Left lung (tissue), 10 donors: ENCODE data around the gene ZFR2. TPM values are rescaled to one million over a fixed set of nuclear protein-coding genes. Genes with fewer than 3 reads are reported as not detected.

Experiments used
- ATAC-seq: fragments of 200-7000 bp; cut with Tn5 transposase; one replicate; pipeline ENCODE4 v1.9.1; 2020; ENCODE audit warnings: moderate library complexity
- DNase-seq, 4 donors: peaks; one replicate each; pipeline ENCODE4 v3.0.0-alpha.2; 2013 to 2020
- H3K27ac ChIP-seq, 2 donors: fragments of 200-600 bp; sonication (generic) in 1 of 2; one replicate each; pipeline versions ENCODE4 v1.5.0 to v1.8.0; 2020 to 2021
- H3K27me3 ChIP-seq, 2 donors: fragments of 200-600 bp; sonication (generic) in 1 of 2; one replicate each; pipeline versions ENCODE4 v1.5.0 to v1.8.0; 2020 to 2021
- H3K36me3 ChIP-seq, 2 donors: fragments of 200-600 bp; sonication (generic) in 1 of 2; one replicate each; pipeline versions ENCODE4 v1.5.0 to v1.8.0; 2020 to 2021
- H3K4me1 ChIP-seq, 2 donors: fragments of 200-600 bp; one replicate each; pipeline ENCODE4 v1.8.0; 2021
- H3K4me3 ChIP-seq, 2 donors: fragments of 200-600 bp; sonication (generic) in 1 of 2; one replicate each; pipeline versions ENCODE4 v1.5.0 to v1.8.0; 2020 to 2021; ENCODE audit warnings: mild to moderate bottlenecking in 1 of 2
- H3K9me3 ChIP-seq, 2 donors: fragments of 200-600 bp; sonication (generic) in 1 of 2; one replicate each; pipeline versions ENCODE4 v1.5.0 to v1.8.0; 2020 to 2021
- CTCF ChIP-seq, 2 donors: fragments of 200-600 bp; sonication (generic) in 1 of 2; IDR thresholded peaks; one replicate each; pipeline versions ENCODE4 v1.5.0 to v1.8.0; 2021; ENCODE audit warnings: antibody characterized with exemption in 2 of 2
- intact Hi-C, 2 donors: fragments of 100-400 bp; cut with DNase I; formaldehyde crosslinking; loops; one replicate each; pipeline versions ENCODE4 v1.11.2 to v1.14.2; 2022
- polyA plus RNA-seq, 6 donors: library from polyadenylated mRNA; unstranded; fragments of 120-200 nt; gene quantifications; one replicate each; pipeline ENCODE4 v1.2.1, GENCODE V29; 2013; ENCODE audit not compliant: insufficient read length in 6 of 6
- total RNA-seq, 2 donors: library from RNA; stranded (reverse); fragmentation: NEBNext Ultra II Directional; extraction: Animal tissue kit (Norgen Biotek cat#: 25700); gene quantifications; one replicate each; pipeline ENCODE4 v1.2.1, GENCODE V29; 2021
- donor health status: DM: no; HTN: yes; CAD: no.
- donor health status: DM: no; HTN: no; CAD: no.

Gene ZFR2
- total and polyA plus RNA-seq, 8 donors = 0.18 to 0.99 (median 0.51) TPM

GRCh38 chr19:3785938-3786824 lies 82.7 kb downstream of the ZFR2 start, which contains the start of gene MATK:
MATK (minus strand) TSS chr19:3786381; CDS start chr19:3785135, 1,246 bp downstream.
- peaks cover 12 to 55% of the 10 kb centered on the region in 2 donors for H3K27me3 ChIP-seq
- no peak for TF ChIP-seq CTCF (IDR thresholded peaks at IDR 0.05)
- H3K4me3 ChIP-seq = peak within 1 kb of the TSS; percentile 27 to 43
- H3K9me3 ChIP-seq = peaks cover 0 to 16% of the 10 kb centered on the region in 2 donors
- peak in 1 of 4 donors; percentile 60 for DNase-seq
- ATAC-seq = peak; percentile 7
- H3K4me1 ChIP-seq = peaks cover 0 to 21% of the 10 kb centered on the region in 2 donors
- H3K27ac ChIP-seq = no peak within 1 kb of the TSS
- no peaks in the 10 kb centered on the region for H3K36me3 ChIP-seq
- intact Hi-C loops = no loop called here

DNA sequence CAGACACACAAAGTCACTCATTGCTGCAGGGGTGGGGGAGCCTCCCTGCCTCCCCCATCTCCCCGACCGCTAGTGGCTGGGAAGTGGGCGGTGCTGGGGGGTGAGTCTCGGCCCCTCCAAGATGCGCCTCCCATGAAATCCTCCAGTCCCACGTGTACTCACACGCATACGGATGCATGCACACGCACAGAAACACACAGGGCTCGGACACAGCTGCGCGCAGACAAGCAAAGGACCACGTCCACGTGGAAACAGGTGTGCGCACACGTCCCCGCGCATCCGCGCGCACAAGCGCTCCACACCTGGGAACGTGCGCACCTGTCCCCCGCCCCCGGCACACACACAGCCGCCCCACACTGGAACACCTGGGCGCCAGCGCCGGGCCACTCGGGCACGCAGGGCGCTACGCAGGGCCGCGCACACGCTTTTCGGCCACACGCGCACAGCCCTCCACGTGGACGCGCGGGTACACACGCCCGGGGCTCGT lies 83.3 kb downstream of the ZFR2 start:
- peak; percentile 7 for ATAC-seq
- Histone ChIP-seq H3K9me3 (peaks cover 0 to 22% of the 10 kb centered on the region in 2 donors), H3K4me1 (peaks cover 0 to 21% of the 10 kb centered on the region in 2 donors), H3K27ac (no peak overlapping the region), H3K27me3 (peaks cover 12 to 55% of the 10 kb centered on the region in 2 donors), H3K4me3 (peak overlapping the region; percentile 27 to 43), H3K36me3 (no peaks in the 10 kb centered on the region)
- DNase-seq = peak in 1 of 4 donors; percentile 73
- TF ChIP-seq CTCF (IDR thresholded peaks at IDR 0.05) = no peak
- intact Hi-C loops = no loop called here

- ATAC-seq (peak; percentile 50), DNase-seq (peak in 1 of 4 donors; percentile 77)
- Histone ChIP-seq H3K9me3 (peaks cover 0 to 22% of the 10 kb centered on the region in 2 donors), H3K36me3 (no peaks in the 10 kb centered on the region), H3K4me3 (peak overlapping the region; percentile 27 to 43), H3K27ac (no peak overlapping the region), H3K27me3 (peaks cover 12 to 49% of the 10 kb centered on the region in 2 donors), H3K4me1 (peaks cover 0 to 21% of the 10 kb centered on the region in 2 donors)
- TF ChIP-seq CTCF (IDR thresholded peaks at IDR 0.05) = no peak
- intact Hi-C loops = no loop called here
Observed at GRCh38 chr19:3784607-3785450, 84.0 kb downstream of the ZFR2 start.

DNA sequence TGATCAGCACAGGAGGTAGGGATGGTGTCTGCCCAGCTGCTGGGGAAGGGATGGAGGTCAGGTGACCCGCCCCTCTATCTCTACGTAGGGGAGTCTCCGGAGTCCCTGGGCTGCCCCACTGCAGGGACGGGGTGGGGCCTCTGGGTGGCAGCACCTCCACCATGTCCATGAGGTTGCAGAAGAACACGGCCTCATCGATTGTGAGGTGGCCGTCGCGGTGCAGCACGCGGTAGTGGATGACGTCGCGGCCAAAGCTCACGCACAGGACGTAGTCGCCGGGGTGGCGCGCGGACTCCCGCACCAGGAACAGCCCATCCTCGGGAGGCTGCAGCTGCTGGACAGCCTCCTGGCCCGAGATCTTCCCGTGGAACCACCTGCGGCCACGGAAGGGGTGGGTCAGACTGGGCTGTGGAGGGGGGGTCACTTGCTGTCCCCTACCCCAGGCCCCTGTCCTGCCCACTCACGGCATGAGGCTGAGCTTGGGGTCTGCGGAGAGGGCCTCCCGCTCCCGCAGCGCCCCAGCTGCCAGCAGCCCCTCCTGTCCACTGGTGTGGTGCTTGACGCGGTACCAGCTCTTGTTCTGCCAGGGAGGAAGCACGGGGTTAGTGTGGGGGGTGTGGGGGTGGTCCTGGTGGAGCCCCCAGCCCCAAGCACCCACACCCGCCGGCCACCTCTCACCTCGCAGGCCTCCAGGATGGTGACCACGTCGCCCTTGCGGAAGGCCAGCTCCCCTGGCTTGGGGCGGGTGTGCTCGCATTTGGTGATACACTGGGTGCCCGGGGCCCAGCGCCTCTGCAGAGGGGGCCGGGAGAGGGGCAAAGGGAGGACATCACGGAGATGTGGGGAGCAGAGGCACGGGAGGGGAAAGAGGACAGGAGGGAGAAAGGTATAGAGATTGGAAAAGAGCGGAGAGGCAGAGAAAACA lies 84.9 kb downstream of the ZFR2 start:
- DNase-seq = peak in 1 of 4 donors; percentile 73

More for the DNA sequence above, 84.9 kb downstream of the ZFR2 start:
- Histone ChIP-seq H3K4me3 (no peak overlapping the region), H3K4me1 (peaks cover 0 to 21% of the 10 kb centered on the region in 2 donors), H3K36me3 (no peaks in the 10 kb centered on the region), H3K9me3 (peaks cover 0 to 22% of the 10 kb centered on the region in 2 donors), H3K27me3 (peaks cover 12 to 48% of the 10 kb centered on the region in 2 donors), H3K27ac (no peak overlapping the region)
- peak in 1 of 2 donors; percentile 49 for TF ChIP-seq CTCF (IDR thresholded peaks at IDR 0.05)
- peak; percentile 22 for ATAC-seq
- intact Hi-C loops = no loop called here
